Measurements from ENCODE around the gene KCNN3.

The KCNN3 gene

GRCh38 chr1:154746622-154747299, 123.3 kb downstream of the KCNN3 start:
- TF ChIP-seq CTCF (IDR thresholded peaks at IDR 0.05; ENCODE audit: control insufficient read depth, insufficient read depth, low read depth, low read length, missing control alignments): no peak
- no peak overlapping the region for H3K4me3 ChIP-seq (ENCODE audit: control insufficient read depth, low read depth, low read length)
- no peak for DNase-seq (ENCODE audit: low read depth)

GRCh38 chr1:154745750-154746425, 124.2 kb downstream of the KCNN3 start:
- no peak for DNase-seq (ENCODE audit: low read depth)
- H3K4me3 ChIP-seq (ENCODE audit: control insufficient read depth, low read depth, low read length): no peak overlapping the region
- no peak for TF ChIP-seq CTCF (IDR thresholded peaks at IDR 0.05; ENCODE audit: control insufficient read depth, insufficient read depth, low read depth, low read length, missing control alignments)

DNA sequence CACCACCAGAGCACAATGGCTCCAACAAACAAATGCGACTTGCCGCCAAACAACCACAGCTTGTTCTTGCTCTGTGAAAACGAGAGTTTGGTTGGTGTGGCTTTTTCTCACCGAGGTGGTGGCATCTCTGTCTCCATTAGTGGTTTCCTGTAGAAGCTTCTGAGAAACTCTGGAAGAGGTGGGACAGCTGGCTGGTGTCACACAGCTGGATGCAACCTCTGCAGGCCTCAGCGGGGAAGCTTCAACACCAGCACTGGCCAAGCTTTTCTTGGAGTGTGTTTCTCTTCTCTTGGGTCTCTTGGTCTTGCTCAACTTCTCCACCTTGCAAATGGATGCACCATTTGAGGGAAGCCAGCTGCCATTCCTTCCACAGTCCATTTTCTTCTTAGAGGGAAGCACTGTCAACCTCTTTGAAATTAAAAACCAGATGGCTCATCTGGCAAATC, 124.8 kb downstream of the KCNN3 start:
- H3K4me3 ChIP-seq (ENCODE audit: control insufficient read depth, low read depth, low read length): no peak overlapping the region
- TF ChIP-seq CTCF (IDR thresholded peaks at IDR 0.05; ENCODE audit: control insufficient read depth, insufficient read depth, low read depth, low read length, missing control alignments): no peak
- DNase-seq (ENCODE audit: low read depth): no peak

- DNase-seq (ENCODE audit: low read depth): no peak
- H3K4me3 ChIP-seq (ENCODE audit: control insufficient read depth, low read depth, low read length): no peak overlapping the region
- no peak for TF ChIP-seq CTCF (IDR thresholded peaks at IDR 0.05; ENCODE audit: control insufficient read depth, insufficient read depth, low read depth, low read length, missing control alignments)
These were observed 125.6 kb downstream of the KCNN3 start for GRCh38 chr1:154744352-154745035.

GRCh38 chr1:154743526-154744036, 126.5 kb downstream of the KCNN3 start:
- H3K4me3 ChIP-seq (ENCODE audit: control insufficient read depth, low read depth, low read length): no peak overlapping the region
- DNase-seq (ENCODE audit: low read depth): no peak
- TF ChIP-seq CTCF (IDR thresholded peaks at IDR 0.05; ENCODE audit: control insufficient read depth, insufficient read depth, low read depth, low read length, missing control alignments): no peak

DNA sequence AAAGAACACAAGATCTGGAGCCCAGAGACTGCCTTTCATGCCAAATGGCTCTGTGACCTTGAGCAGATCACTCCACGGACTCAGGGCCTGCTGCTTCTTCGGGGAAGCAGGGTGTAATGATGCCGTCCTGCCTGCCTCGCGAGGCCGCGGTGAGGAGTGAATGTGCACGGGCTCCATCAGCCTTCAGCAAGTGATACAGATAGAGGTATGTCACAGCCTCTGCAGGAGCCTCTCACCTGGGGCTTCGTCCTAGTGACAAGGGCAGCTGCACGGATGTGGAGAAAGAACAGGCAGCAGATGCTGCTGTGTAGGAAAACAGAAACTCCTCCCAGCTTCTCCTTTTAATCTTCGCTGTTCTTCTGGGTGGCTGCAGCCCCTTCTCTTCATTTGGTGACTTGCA, 127.5 kb downstream of the KCNN3 start:
- DNase-seq (ENCODE audit: low read depth): no peak
- no peak for TF ChIP-seq CTCF (IDR thresholded peaks at IDR 0.05; ENCODE audit: control insufficient read depth, insufficient read depth, low read depth, low read length, missing control alignments)

More for the DNA sequence above, 127.5 kb downstream of the KCNN3 start:
- H3K4me3 ChIP-seq (ENCODE audit: control insufficient read depth, low read depth, low read length): no peak overlapping the region

Measured in AG09309 (cell line).